Astrocyte (in vitro differentiated cells and primary cell): Measurements from ENCODE around the gene ARSK. TPM values are rescaled to one million over a fixed set of nuclear protein-coding genes. Genes with fewer than 3 reads are reported as not detected.

Experiments
- DNase-seq: peaks from one replicate; pipeline ENCODE4 v3.0.0-alpha.2; 2010; ENCODE audit warnings: low read depth
- FAIRE-seq: peaks from 2 replicates; lab custom pipeline; 2011; peaks lifted over from hg19 to GRCh38; lab: Jason Lieb, UNC
- H2AFZ ChIP-seq: 2 replicates; pipeline ENCODE4 v1.6.0; 2012; ENCODE audit warnings: low read depth, low read length, inconsistent platforms
- H3K27ac ChIP-seq: 2 replicates; pipeline ENCODE4 v1.5.1; 2011; ENCODE audit warnings: low read depth, low read length, inconsistent platforms
- H3K27me3 ChIP-seq: 2 replicates; pipeline ENCODE4 v1.6.0; 2011; ENCODE audit warnings: low read length, inconsistent platforms; ENCODE audit not compliant: insufficient read depth
- H3K36me3 ChIP-seq: 2 replicates; pipeline ENCODE4 v1.5.1; 2011; ENCODE audit warnings: low read length, inconsistent platforms; ENCODE audit not compliant: insufficient read depth
- H3K4me1 ChIP-seq: 2 replicates; pipeline ENCODE4 v1.5.1; 2011; ENCODE audit warnings: low read length, inconsistent platforms; ENCODE audit not compliant: insufficient read depth
- H3K4me2 ChIP-seq: 2 replicates; pipeline ENCODE4 v1.6.0; 2012; ENCODE audit warnings: low read length, inconsistent platforms
- H3K4me3 ChIP-seq: 2 replicates; pipeline ENCODE4 v1.5.1; 2011; ENCODE audit warnings: low read depth, mild to moderate bottlenecking, low read length, inconsistent platforms; ENCODE audit not compliant: insufficient read depth
- H3K79me2 ChIP-seq: 2 replicates; pipeline ENCODE4 v1.6.0; 2012; ENCODE audit warnings: mild to moderate bottlenecking, low read length, inconsistent platforms; ENCODE audit not compliant: insufficient read depth
- H3K9ac ChIP-seq: 2 replicates; pipeline ENCODE4 v1.6.0; 2012; ENCODE audit warnings: mild to moderate bottlenecking, low read length, inconsistent platforms
- H3K9me3 ChIP-seq: 2 replicates; pipeline ENCODE4 v1.5.1; 2012; ENCODE audit warnings: low read depth, mild to moderate bottlenecking, low read length, inconsistent platforms; ENCODE audit not compliant: insufficient read depth
- H4K20me1 ChIP-seq: 2 replicates; pipeline ENCODE4 v1.6.0; 2012; ENCODE audit warnings: low read length, inconsistent platforms; ENCODE audit not compliant: insufficient read depth
- H3K27ac Mint-ChIP-seq: one replicate; pipeline ENCODE4 v1.8.0; 2021; ENCODE audit warnings: mild to moderate bottlenecking, mixed read lengths; ENCODE audit not compliant: unreplicated experiment
- H3K27me3 Mint-ChIP-seq: one replicate; pipeline ENCODE4 v1.8.0; 2021; ENCODE audit warnings: low read depth, mixed read lengths; ENCODE audit not compliant: unreplicated experiment
- H3K36me3 Mint-ChIP-seq: one replicate; pipeline ENCODE4 v1.8.0; 2021; ENCODE audit warnings: low read depth, mixed read lengths; ENCODE audit not compliant: unreplicated experiment
- H3K4me1 Mint-ChIP-seq: one replicate; pipeline ENCODE4 v1.8.0; 2021; ENCODE audit warnings: low read depth, mixed read lengths; ENCODE audit not compliant: unreplicated experiment
- H3K4me3 Mint-ChIP-seq: one replicate; pipeline ENCODE4 v1.8.0; 2021; ENCODE audit warnings: mild to moderate bottlenecking, moderate library complexity, mixed read lengths; ENCODE audit not compliant: unreplicated experiment
- H3K9me3 Mint-ChIP-seq: one replicate; pipeline ENCODE4 v1.8.0; 2021; ENCODE audit warnings: mild to moderate bottlenecking, mixed read lengths; ENCODE audit not compliant: unreplicated experiment
- CTCF ChIP-seq: IDR thresholded peaks from 2 replicates; pipeline ENCODE4 v1.5.1; 2011; ENCODE audit warnings: low read depth, mild to moderate bottlenecking, inconsistent platforms, low read length, moderate library complexity; ENCODE audit not compliant: insufficient read depth
- EZH2 ChIP-seq: IDR thresholded peaks from 2 replicates; pipeline ENCODE4 v1.6.1; 2012; ENCODE audit warnings: mild to moderate bottlenecking, low read length, inconsistent platforms; ENCODE audit not compliant: insufficient read depth
- total RNA-seq: library from RNA; stranded (reverse); gene quantifications from 2 replicates; pipeline ENCODE4 v1.2.1, GENCODE V29; 2021

The ARSK gene
- total RNA-seq, 1 donor from 2014 or later = 9.0 TPM

DNA sequence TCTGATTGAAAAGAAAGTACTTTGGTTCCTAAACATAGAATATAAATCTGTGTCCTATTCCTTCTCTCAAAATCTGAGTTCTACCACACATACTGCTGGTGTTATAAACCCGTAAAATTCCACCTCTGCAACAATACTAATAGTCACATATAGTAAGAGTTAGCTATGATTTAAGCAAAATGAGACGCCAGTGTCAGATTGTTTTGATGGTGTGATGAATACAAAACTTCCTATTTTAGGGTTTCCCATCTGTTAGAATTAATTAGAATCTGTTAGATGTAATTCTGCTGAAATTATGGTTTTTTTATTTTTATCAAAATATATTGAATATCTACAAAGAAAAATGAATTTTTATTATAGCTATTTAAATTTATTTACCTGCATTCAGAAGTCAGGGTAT lies 26.7 kb downstream of the ARSK start:
- FAIRE-seq = no peak
- H3K9ac ChIP-seq = no peak overlapping the region
- no peaks in the 10 kb centered on the region for H3K36me3 ChIP-seq
- H3K4me2 ChIP-seq = no peak overlapping the region
- no peak for DNase-seq
- H3K27me3 Mint-ChIP-seq = no peaks in the 10 kb centered on the region
- no peaks in the 10 kb centered on the region for H3K27me3 ChIP-seq
- H3K79me2 ChIP-seq = no peaks in the 10 kb centered on the region
- no peak overlapping the region for H3K4me3 ChIP-seq
- H3K36me3 Mint-ChIP-seq = peaks cover 5% of the 10 kb centered on the region
- no peak overlapping the region for H3K27ac Mint-ChIP-seq
- no peaks in the 10 kb centered on the region for H3K9me3 ChIP-seq
- TF ChIP-seq EZH2 (no peak), CTCF (no peak)
- H2AFZ ChIP-seq = no peak overlapping the region
- H3K9me3 Mint-ChIP-seq = peaks cover 2% of the 10 kb centered on the region
- H3K4me1 Mint-ChIP-seq = no peaks in the 10 kb centered on the region
- H3K4me3 Mint-ChIP-seq = no peak overlapping the region
- H3K27ac ChIP-seq = no peak overlapping the region
- no peaks in the 10 kb centered on the region for H3K4me1 ChIP-seq
- H4K20me1 ChIP-seq = no peaks in the 10 kb centered on the region

DNA sequence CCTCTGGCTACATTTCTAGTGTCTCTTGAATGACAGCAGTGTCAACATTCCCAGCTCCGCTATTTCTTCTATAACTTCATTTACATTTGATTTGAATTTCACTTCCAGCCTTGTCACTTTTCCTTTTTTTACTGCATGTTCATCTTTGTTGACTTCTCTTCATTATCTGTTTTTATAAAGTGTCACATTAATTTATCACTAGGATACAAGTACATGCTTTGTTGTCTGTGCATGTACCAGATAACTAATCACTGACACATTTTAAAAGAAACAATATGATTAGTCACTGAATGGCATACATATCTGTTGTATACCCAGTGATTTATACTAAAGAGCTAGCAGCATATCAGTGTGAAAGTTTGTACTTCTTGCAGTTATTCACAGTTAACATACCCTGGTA lies 29.1 kb downstream of the ARSK start:
- H3K4me2 ChIP-seq = no peak overlapping the region
- H3K27ac Mint-ChIP-seq = no peak overlapping the region
- H3K27ac ChIP-seq = no peak overlapping the region
- H3K4me3 ChIP-seq = no peak overlapping the region
- no peaks in the 10 kb centered on the region for H3K27me3 ChIP-seq
- TF ChIP-seq EZH2 (no peak), CTCF (no peak)
- H3K4me1 ChIP-seq = no peaks in the 10 kb centered on the region
- H3K36me3 ChIP-seq = no peaks in the 10 kb centered on the region
- peaks cover 2% of the 10 kb centered on the region for H3K9me3 Mint-ChIP-seq
- H3K9me3 ChIP-seq = no peaks in the 10 kb centered on the region
- DNase-seq = no peak
- H3K27me3 Mint-ChIP-seq = no peaks in the 10 kb centered on the region
- no peaks in the 10 kb centered on the region for H3K79me2 ChIP-seq
- no peak overlapping the region for H3K4me3 Mint-ChIP-seq
- H2AFZ ChIP-seq = no peak overlapping the region
- FAIRE-seq = no peak
- H4K20me1 ChIP-seq = no peaks in the 10 kb centered on the region
- no peaks in the 10 kb centered on the region for H3K4me1 Mint-ChIP-seq
- H3K9ac ChIP-seq = no peak overlapping the region
- H3K36me3 Mint-ChIP-seq = peaks cover 6% of the 10 kb centered on the region

DNA sequence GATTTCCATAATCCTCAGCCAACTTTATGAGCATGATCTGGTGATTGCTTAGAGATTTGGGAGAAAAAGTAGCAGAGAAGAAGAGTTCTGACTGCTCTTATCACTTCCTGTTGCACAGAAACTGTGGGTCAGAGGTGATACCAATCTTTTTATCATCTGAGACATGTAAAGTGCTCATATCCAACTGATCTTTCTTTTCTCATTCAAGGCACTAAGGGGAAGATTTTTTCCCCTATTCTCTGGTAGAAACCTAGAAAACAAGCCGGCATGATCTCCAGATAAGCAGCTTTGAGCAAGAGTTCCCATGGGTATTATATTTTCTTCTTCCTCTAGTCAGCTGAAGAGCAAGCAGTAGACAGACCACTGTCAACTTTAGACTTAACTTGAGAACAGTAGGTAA lies 36.0 kb downstream of the ARSK start:
- FAIRE-seq (no peak), DNase-seq (no peak)
- Mint-ChIP-seq H3K36me3 (peaks cover 2% of the 10 kb centered on the region), H3K9me3 (no peaks in the 10 kb centered on the region), H3K4me3 (no peak overlapping the region), H3K27me3 (no peaks in the 10 kb centered on the region), H3K27ac (no peak overlapping the region), H3K4me1 (peaks cover 16% of the 10 kb centered on the region)
- TF ChIP-seq CTCF (no peak), EZH2 (no peak)
- H3K9ac ChIP-seq = no peak overlapping the region
- H3K36me3 ChIP-seq = no peaks in the 10 kb centered on the region
- H3K9me3 ChIP-seq = no peaks in the 10 kb centered on the region
- H3K4me1 ChIP-seq = peaks cover 12% of the 10 kb centered on the region
- no peaks in the 10 kb centered on the region for H4K20me1 ChIP-seq
- no peak overlapping the region for H2AFZ ChIP-seq
- H3K4me3 ChIP-seq = no peak overlapping the region
- peak overlapping the region; percentile 46 for H3K27ac ChIP-seq
- H3K79me2 ChIP-seq = no peaks in the 10 kb centered on the region
- peak overlapping the region; percentile 61 for H3K4me2 ChIP-seq
- no peaks in the 10 kb centered on the region for H3K27me3 ChIP-seq
